HepG2 (cell line): ENCODE measurements around the gene PALM3. TPM values are rescaled to one million over a fixed set of nuclear protein-coding genes. Genes with fewer than 3 reads are reported as not detected.
A peak's percentile ranks its signal among the peaks of the same experiment; 100 is the strongest.

Experiments
- AFF4 ChIP-seq: sonication (generic); formaldehyde crosslinking; IDR thresholded peaks from 2 replicates; pipeline ENCODE4 v1.4.0; 2020; ENCODE audit warnings: missing genetic modification reagents
- ATF7-NPFF ChIP-seq: sonication (generic); formaldehyde crosslinking; IDR thresholded peaks from 2 replicates; pipeline ENCODE4 v1.8.1; 2023; ENCODE audit warnings: mild to moderate bottlenecking, low read depth, missing genetic modification reagents, moderate library complexity
- CTCF ChIP-seq: sonication (generic); formaldehyde crosslinking; IDR thresholded peaks from 2 replicates; pipeline ENCODE4 v1.5.0; 2020; ENCODE audit warnings: mild to moderate bottlenecking, missing genetic modification reagents, moderate library complexity
- MAZ ChIP-seq, 2 experiments: sonication (generic) in 1 of 2; formaldehyde crosslinking in 1 of 2; IDR thresholded peaks; 2 replicates each; pipeline versions ENCODE4 v1.5.0 to v1.6.1; 2012 to 2020; ENCODE audit warnings: low read depth in 2 of 2, mild to moderate bottlenecking in 2 of 2, borderline replicate concordance in 1 of 2, improper control_type of control experiment in 1 of 2, low read length in 1 of 2, missing genetic modification reagents in 1 of 2, moderate library complexity in 1 of 2
- MTF2 ChIP-seq: sonication (generic); formaldehyde crosslinking; IDR thresholded peaks from 2 replicates; pipeline ENCODE4 v1.5.0; 2020; ENCODE audit warnings: missing genetic modification reagents, borderline replicate concordance
- NKX3-1 ChIP-seq: sonication (generic); formaldehyde crosslinking; IDR thresholded peaks from 2 replicates; pipeline ENCODE4 v1.5.0; 2020; ENCODE audit warnings: missing genetic modification reagents
- NR1H2 ChIP-seq: sonication (generic); formaldehyde crosslinking; IDR thresholded peaks from 2 replicates; pipeline ENCODE4 v1.8.1; 2022; ENCODE audit warnings: low read depth, missing genetic modification reagents, borderline replicate concordance
- RBM39 ChIP-seq: fragments of 200-400 bp; formaldehyde crosslinking; IDR thresholded peaks from one replicate; pipeline ENCODE4 v1.6.1; 2018; ENCODE audit warnings: antibody characterized with exemption, mild to moderate bottlenecking, low read depth, low read length; ENCODE audit not compliant: poor library complexity, severe bottlenecking
- REXO4 ChIP-seq: sonication (generic); formaldehyde crosslinking; IDR thresholded peaks from 2 replicates; pipeline ENCODE4 v1.8.0; 2022; ENCODE audit warnings: missing genetic modification reagents, mild to moderate bottlenecking, borderline replicate concordance
- SATB2 ChIP-seq: sonication (generic); formaldehyde crosslinking; IDR thresholded peaks from 2 replicates; pipeline ENCODE4 v1.5.0; 2020; ENCODE audit warnings: missing genetic modification reagents
- ZBTB7A ChIP-seq: sonication (generic); formaldehyde crosslinking; IDR thresholded peaks from 2 replicates; pipeline ENCODE4 v1.8.0; 2022; ENCODE audit warnings: mild to moderate bottlenecking, missing genetic modification reagents
- ZNF17 ChIP-seq: sonication (generic); formaldehyde crosslinking; IDR thresholded peaks from 2 replicates; pipeline ENCODE4 v1.5.0; 2020; ENCODE audit warnings: mild to moderate bottlenecking, missing genetic modification reagents
- ZNF20 ChIP-seq: sonication (generic); formaldehyde crosslinking; IDR thresholded peaks from 2 replicates; pipeline ENCODE4 v1.4.0; 2020; ENCODE audit warnings: mild to moderate bottlenecking, moderate library complexity, missing genetic modification reagents
- ZNF292 ChIP-seq: sonication (generic); formaldehyde crosslinking; IDR thresholded peaks from 2 replicates; pipeline ENCODE4 v1.8.1; 2022; ENCODE audit warnings: mild to moderate bottlenecking, low read depth, missing genetic modification reagents, borderline replicate concordance
- ZNF329 ChIP-seq: sonication (generic); formaldehyde crosslinking; IDR thresholded peaks from 2 replicates; pipeline ENCODE4 v1.9.0; 2021; ENCODE audit warnings: low read depth, mild to moderate bottlenecking, missing genetic modification reagents
- ZNF580 ChIP-seq: IDR thresholded peaks from 2 replicates; pipeline ENCODE4 v1.6.1; 2016; ENCODE audit warnings: low read depth, borderline replicate concordance
- ZNF709 ChIP-seq: sonication (generic); formaldehyde crosslinking; IDR thresholded peaks from 2 replicates; pipeline ENCODE4 v1.5.0; 2020; ENCODE audit warnings: mild to moderate bottlenecking, missing genetic modification reagents
- ZNF772 ChIP-seq: sonication (generic); formaldehyde crosslinking; IDR thresholded peaks from 2 replicates; pipeline ENCODE4 v1.5.0; 2020; ENCODE audit warnings: mild to moderate bottlenecking, missing genetic modification reagents
- ZXDC ChIP-seq: sonication (generic); formaldehyde crosslinking; IDR thresholded peaks from 2 replicates; pipeline ENCODE4 v1.5.0; 2020; ENCODE audit warnings: mild to moderate bottlenecking, missing genetic modification reagents
- polyA plus RNA-seq, 8 experiments: library from polyadenylated mRNA; depleted of rRNA in 3 of 8; stranded (reverse) in 7 of 8; unstranded in 1 of 8; fragments of >200 nt; fragmentation: Illumina TruSeq in 4 of 8; extraction: Trizol in 4 of 8; gene quantifications; 2 replicates each; pipeline versions ENCODE4 v1.2.1 to v1.2.3, GENCODE V29; 2011 to 2016; ENCODE audit warnings: low read depth in 4 of 8, missing spikeins in 1 of 8, mixed read lengths in 1 of 8; ENCODE audit not compliant: insufficient read depth in 1 of 8
- total RNA-seq, 5 experiments: library from RNA; depleted of rRNA; stranded (reverse); fragments of >200 nt; fragmentation: Illumina TruSeq; extraction: Trizol; gene quantifications; 2 replicates each; pipeline ENCODE4 v1.2.3, GENCODE V29; 2016; ENCODE audit warnings: low read depth in 1 of 5

Gene PALM3
- total and polyA plus RNA-seq, 2 of the 13 experiments (the other 11 are each of a cell fraction or from before 2014, with no cell fraction given) = 0.79 to 2.4 TPM

- TF ChIP-seq CTCF (CRISPR knock-in tag) (no peak), ZNF17 (CRISPR knock-in tag) (no peak), ZNF580 (CRISPR knock-in tag) (no peak), NKX3-1 (CRISPR knock-in tag) (no peak), ZXDC (CRISPR knock-in tag) (no peak), RBM39 (no peak), ZNF709 (CRISPR knock-in tag) (no peak), REXO4 (CRISPR knock-in tag) (no peak), ZNF292 (CRISPR knock-in tag) (no peak), MTF2 (CRISPR knock-in tag) (no peak), SATB2 (CRISPR knock-in tag) (no peak), ZNF772 (CRISPR knock-in tag) (no peak), ATF7-NPFF (no peak), ZNF20 (CRISPR knock-in tag) (no peak), ZBTB7A (CRISPR knock-in tag) (peak; percentile 48; the same call in 1 of the 2 replicates), MAZ (IDR thresholded peaks at IDR 0.05; ENCODE audit: borderline replicate concordance, low read depth, low read length) (0 out of 2 replicates have a peak, but pooled peaks have one; percentile 54), MAZ (CRISPR knock-in tag; IDR thresholded peaks at IDR 0.05; ENCODE audit: low read depth) (no peak; the same call in 1 of the 2 replicates), AFF4 (no peak), NR1H2 (CRISPR knock-in tag) (no peak), ZNF329 (CRISPR knock-in tag) (no peak)
Observed at GRCh38 chr19:14061081-14061749, 661 bp downstream of the PALM3 start (continued).
